Muscle of leg (tissue), 11 donors: ENCODE results near the gene PDLIM4. TPM values are rescaled to one million over a fixed set of nuclear protein-coding genes. Genes with fewer than 3 reads are reported as not detected.
A peak's percentile ranks its signal among the peaks of the same experiment; 100 is the strongest.

ENCODE experiments used
- DNase-seq: peaks from one replicate; pipeline ENCODE4 v3.0.0; 2013
- H3K27ac ChIP-seq: one replicate; pipeline ENCODE4 v1.5.1; 2013; ENCODE audit warnings: mild to moderate bottlenecking, low read length, control low read depth
- H3K27me3 ChIP-seq: one replicate; pipeline ENCODE4 v1.6.1; 2013; ENCODE audit warnings: low read length; ENCODE audit not compliant: control insufficient read depth, insufficient read depth
- H3K36me3 ChIP-seq: one replicate; pipeline ENCODE4 v1.6.1; 2013; ENCODE audit warnings: low read length; ENCODE audit not compliant: control insufficient read depth, insufficient read depth
- H3K4me1 ChIP-seq: one replicate; pipeline ENCODE4 v1.6.1; 2013; ENCODE audit warnings: low read length; ENCODE audit not compliant: control insufficient read depth, insufficient read depth
- H3K4me3 ChIP-seq: one replicate; pipeline ENCODE4 v1.5.1; 2013; ENCODE audit warnings: low read length, control low read depth
- H3K9me3 ChIP-seq: replicated peaks from 2 replicates; pipeline ENCODE4 v1.6.1; 2013; ENCODE audit warnings: low read depth, low read length; ENCODE audit not compliant: control insufficient read depth
- WGBS: methylation state at CpG from one replicate; pipeline ENCODE4 v1.1.5; 2013; ENCODE audit warnings: missing lambda C conversion rate; ENCODE audit not compliant: insufficient coverage; 5-methylcytosine and 5-hydroxymethylcytosine counted together
- polyA plus RNA-seq, 8 donors: library from polyadenylated mRNA; unstranded; fragments of 120-200 nt; gene quantifications; one replicate each; pipeline versions ENCODE4 v1.2.1 to v1.2.3, GENCODE V29; 2013; ENCODE audit warnings: inconsistent platforms in 1 of 8, low replicate concordance in 1 of 8; ENCODE audit not compliant: insufficient read length in 8 of 8, insufficient read depth in 1 of 8
- total RNA-seq: library from RNA; stranded (reverse); fragments of 120-200 nt; gene quantifications from one replicate; pipeline ENCODE4 v1.2.4, GENCODE V29; 2013

PDLIM4 gene
- total and polyA plus RNA-seq, 9 donors = 29.7 to 84.3 (median 60.9) TPM

DNA sequence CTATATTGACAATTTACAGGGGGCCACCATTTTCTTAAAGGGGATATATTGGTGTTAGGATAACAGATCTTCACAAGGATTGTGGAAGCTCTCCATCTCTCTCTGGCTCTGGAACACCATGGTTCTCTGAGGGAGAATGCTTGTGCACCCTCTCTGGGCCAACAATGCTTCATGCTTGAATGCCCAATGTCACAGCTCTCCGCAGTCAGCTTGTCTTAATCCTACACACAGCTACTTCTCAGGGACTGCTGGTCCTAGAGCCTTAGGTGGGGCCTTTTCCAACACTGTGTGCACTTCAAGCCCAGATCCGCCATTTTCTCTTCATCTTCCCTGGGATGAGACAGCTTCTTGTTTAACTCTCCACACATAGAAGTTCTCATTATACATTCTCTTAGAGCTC is 6.9 kb upstream of the PDLIM4 start:
- Histone ChIP-seq H3K9me3 (peaks cover 4% of the 10 kb centered on the region), H3K27ac (peak overlapping the region; percentile 83), H3K4me3 (no peak overlapping the region), H3K36me3 (no peaks in the 10 kb centered on the region), H3K4me1 (peaks cover 38% of the 10 kb centered on the region), H3K27me3 (no peaks in the 10 kb centered on the region)
- peak; percentile 45 for DNase-seq
- WGBS = 90% methylated on average over 2 of the region's 2 CpGs

DNA sequence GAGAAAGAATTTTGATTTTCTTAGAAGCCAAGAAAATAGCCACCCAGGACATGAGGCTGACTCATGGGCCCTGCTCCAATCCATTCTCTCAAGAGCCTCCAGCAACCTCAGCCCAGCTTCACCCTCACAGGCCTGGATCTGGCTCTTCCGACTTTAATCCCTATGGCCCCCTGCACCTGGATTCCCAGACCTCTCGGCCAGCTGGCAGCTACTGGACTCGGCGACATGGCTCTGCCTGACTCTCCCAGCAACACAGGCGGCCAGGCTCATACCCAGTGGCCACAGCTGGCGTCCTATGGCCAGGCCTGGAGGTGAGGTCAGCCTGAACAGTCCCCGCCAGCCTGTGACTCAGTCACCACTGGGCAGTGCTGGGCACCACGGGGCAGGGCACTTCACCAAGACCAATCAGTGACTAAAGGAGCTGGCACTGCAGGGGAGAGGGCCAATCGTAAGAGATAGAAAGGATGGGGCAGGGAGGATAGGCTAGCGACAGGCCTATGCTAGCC is 6.2 kb upstream of the PDLIM4 start:
- Histone ChIP-seq H3K4me3 (no peak overlapping the region), H3K27me3 (peaks cover 2% of the 10 kb centered on the region), H3K36me3 (no peaks in the 10 kb centered on the region), H3K27ac (peak overlapping the region; percentile 85), H3K4me1 (peaks cover 41% of the 10 kb centered on the region), H3K9me3 (peaks cover 2% of the 10 kb centered on the region)
- peak; percentile 81 for DNase-seq
- 58% methylated on average over 8 of the region's 10 CpGs for WGBS

DNA sequence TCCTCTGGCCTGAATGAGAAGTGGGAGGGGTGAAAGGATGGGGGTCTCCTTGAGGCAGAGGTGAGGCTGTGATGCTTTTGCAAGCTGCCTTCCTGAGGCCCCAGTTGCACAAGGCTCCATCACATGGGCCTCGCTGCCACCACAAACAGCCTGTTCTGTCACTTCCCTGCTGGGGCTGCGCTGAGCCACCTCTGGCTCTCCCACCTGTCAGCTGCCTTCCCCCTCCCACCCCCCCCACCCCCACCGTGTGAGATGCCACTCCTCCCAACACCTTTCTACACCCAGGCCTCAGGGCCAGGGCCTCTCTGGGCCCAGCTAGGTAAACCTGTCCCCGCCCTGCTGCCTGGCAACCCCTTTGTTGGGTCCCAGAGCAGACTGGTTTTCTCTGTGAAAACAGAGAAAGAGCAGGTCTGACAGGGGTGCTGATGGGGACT is 4.5 kb upstream of the PDLIM4 start:
- Histone ChIP-seq H3K27ac (no peak overlapping the region), H3K4me1 (peaks cover 54% of the 10 kb centered on the region), H3K27me3 (peaks cover 8% of the 10 kb centered on the region), H3K36me3 (no peaks in the 10 kb centered on the region), H3K4me3 (no peak overlapping the region), H3K9me3 (no peaks in the 10 kb centered on the region)
- DNase-seq = no peak
- 100% methylated on average over 1 of the region's 4 CpGs for WGBS

DNA sequence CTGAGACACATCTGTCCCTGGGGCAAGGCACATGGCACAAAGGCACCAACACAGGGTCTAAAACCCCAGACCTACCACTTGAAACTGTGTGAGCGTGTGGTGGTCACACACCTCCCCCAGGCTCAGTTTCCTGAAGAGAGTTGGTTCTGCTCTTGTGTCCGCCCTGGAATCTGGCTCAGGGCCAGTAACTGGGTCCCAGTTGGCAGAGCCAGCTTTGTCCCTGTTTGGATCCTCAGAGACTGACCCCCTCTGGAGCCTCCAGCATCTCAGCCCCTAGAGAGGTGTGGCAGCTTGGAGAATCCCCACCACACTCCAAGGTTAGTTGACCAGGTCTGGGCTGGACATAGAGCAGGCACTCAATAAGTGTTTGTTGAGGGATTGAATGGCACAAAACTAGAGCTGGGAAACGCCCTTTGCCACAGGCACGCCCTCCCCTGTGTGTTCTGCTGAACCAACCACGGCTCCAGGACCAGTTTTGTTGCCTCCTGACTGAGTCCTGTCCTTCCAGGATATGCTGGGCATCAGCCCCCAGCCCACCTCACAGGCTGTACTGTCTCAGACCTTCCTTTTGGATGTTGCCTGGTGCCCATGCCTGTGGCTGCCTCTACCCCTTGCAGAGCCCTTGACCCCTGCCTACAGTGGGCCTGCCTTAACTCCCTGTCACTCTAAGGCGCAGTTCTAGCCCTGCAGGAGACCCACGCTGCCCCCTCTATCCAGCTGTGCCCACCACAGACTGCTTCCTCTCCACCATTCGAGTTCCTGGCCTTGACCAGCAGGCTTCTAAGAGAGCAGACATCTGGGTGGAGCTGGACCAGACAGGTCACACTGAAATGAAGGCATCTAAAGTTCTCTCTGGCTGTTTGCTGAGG is 3.8 kb upstream of the PDLIM4 start:
- Histone ChIP-seq H3K27ac (peak overlapping the region; percentile 11), H3K9me3 (no peaks in the 10 kb centered on the region), H3K4me3 (no peak overlapping the region), H3K4me1 (peaks cover 61% of the 10 kb centered on the region), H3K27me3 (peaks cover 8% of the 10 kb centered on the region), H3K36me3 (no peaks in the 10 kb centered on the region)
- WGBS = 86% methylated on average over 7 of the region's 8 CpGs
- no peak for DNase-seq

DNA sequence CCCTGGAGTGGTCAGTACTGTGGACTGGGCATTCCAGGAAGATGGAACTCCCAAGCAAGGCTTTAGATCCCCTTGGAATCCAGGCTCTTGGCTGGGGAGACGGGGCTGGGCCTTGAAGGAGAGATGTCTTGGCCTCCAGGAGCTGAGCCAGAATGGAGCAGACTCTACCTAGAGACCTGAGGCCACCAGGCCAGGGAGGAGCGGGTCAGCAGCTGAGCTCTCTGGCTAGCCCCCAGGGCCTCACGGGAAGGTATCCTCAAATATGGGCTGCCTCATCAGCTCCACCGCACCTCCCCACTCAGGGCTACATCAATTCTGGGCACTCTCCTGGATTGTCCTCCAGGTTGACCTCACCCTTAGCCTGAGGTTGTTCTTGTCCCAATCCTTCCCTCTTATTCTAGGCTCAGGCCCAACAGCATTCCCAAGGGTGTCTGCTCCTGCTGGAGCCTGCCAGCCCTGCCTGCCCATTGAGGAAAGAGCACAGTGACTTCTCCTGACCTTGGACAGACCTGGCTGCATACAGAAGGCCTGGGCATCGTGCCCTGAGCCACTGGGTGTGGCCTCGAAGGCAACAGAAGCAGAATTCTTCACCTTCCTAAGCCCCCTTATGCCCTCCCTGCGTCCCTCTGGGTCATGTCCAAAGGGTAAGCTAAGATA is 3.0 kb upstream of the PDLIM4 start:
- no peaks in the 10 kb centered on the region for H3K36me3 ChIP-seq
- H3K4me3 ChIP-seq = no peak overlapping the region
- no peak for DNase-seq
- peaks cover 68% of the 10 kb centered on the region for H3K4me1 ChIP-seq
- H3K27ac ChIP-seq = no peak overlapping the region
- no peaks in the 10 kb centered on the region for H3K9me3 ChIP-seq
- peaks cover 8% of the 10 kb centered on the region for H3K27me3 ChIP-seq
- 96% methylated on average over 4 of the region's 7 CpGs for WGBS

DNA sequence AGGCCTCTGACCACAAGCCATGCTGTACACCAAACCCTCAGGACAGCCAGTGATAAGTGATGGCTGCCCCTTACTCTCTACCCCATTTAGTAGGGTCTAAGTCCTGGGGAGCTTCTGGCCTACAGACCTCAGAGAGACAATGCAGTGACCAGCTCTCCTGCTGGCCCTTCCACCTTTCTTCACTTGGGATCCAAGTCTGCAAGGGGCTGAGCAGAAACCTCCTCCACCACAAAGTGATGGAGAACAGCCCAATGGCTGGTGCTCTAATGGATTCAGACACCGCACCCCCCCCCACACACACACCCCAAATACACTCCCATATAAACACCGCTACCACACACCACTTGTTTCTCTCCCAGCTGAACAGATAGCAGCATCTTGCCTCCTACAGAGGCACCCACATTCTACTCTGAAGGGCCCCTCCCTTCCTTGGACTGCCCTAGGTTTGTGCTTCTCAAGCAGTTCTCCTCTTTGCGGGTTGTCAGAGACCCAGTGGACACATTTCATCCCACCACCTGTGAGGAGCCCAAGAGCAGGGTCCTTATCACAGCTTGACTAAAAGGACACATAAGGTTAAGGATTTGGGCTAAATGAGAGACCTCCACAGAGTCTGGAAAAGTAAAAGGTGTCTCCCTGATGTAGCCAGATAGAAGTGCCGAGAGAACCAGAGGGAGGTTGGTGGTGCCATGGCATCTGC is 1.3 kb upstream of the PDLIM4 start:
- WGBS = 100% methylated on average over 3 of the region's 4 CpGs
- H3K27me3 ChIP-seq = peaks cover 8% of the 10 kb centered on the region

DNA sequence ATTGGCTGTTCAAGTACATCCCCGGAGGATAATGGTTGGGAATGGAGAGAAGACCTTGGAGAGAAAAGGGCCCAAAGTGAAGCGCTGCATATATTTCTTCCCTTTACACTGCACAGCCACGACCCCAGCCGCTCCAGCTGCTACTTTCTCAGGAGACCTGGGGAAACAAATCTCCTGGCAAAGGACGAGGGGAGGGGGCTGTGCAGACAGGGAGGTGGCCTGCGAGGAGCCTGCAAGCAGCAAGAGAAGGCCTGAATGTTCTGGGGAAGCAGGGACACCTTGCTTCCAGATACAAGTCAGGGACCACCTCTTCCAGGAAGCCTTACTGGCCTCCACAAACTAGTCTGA is 739 bp upstream of the PDLIM4 start:
- H3K27me3 ChIP-seq = peaks cover 8% of the 10 kb centered on the region
- peaks cover 81% of the 10 kb centered on the region for H3K4me1 ChIP-seq
- H3K36me3 ChIP-seq = peaks cover 11% of the 10 kb centered on the region
- peak overlapping the region; percentile 47 for H3K27ac ChIP-seq
- no peaks in the 10 kb centered on the region for H3K9me3 ChIP-seq
- no peak for DNase-seq
- WGBS = 50% methylated on average over 1 of the region's 6 CpGs
- H3K4me3 ChIP-seq = no peak overlapping the region

More for the DNA sequence above, 1.3 kb upstream of the PDLIM4 start:
- no peak for DNase-seq
- peaks cover 7% of the 10 kb centered on the region for H3K36me3 ChIP-seq
- H3K4me1 ChIP-seq = peaks cover 79% of the 10 kb centered on the region
- no peaks in the 10 kb centered on the region for H3K9me3 ChIP-seq
- H3K4me3 ChIP-seq = no peak overlapping the region
- no peak overlapping the region for H3K27ac ChIP-seq

DNA sequence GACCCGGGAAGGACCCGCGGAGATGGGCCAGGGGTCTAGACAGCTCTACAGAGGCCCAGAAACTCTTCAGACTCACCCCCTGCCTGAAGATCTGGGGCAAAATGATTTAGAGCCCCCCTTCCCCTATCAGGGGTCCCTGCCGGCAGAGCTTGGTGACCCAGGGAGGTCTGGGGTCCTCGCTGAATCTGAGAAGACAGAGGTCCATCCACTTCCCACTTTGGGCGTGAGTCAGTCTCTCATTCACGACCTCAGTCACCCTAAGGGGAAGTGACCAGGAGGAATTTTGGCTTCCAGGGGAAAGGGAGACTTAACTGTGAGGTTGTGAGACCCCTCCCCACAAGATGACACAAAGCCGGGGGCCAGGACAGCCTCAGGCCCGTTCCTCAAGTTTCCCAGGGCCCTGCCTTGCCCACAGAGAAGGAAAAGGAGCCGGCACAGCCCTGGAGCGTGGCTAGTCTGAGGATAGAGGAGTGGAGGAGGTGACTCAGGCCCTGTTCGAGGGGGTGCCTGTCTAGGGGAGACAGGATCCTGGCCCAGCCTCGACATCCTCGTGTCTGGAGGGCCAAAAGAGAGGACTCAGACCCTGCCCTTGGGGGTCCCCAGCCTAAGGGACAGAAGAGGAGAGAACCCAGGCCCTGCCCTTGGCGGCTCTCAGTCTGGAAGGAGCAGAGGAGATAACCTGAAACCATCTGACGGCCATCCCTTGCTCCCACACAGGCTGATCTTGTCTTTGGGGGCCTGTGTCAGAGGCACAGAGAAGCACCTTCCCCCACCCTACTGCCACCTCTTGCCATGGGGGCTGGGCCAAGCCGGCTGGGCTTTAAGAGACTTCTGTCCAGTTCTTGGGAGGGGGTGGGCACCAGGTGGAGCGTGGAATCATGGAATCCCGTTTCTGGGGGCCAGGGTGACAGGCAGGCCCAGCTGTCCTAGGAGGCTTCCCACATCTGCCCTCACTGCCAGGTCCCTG is 889 bp downstream of the PDLIM4 start:
- peak; percentile 81 for DNase-seq
- Histone ChIP-seq H3K9me3 (no peaks in the 10 kb centered on the region), H3K4me1 (peaks cover 91% of the 10 kb centered on the region), H3K36me3 (peaks cover 21% of the 10 kb centered on the region), H3K4me3 (peak overlapping the region; percentile 88), H3K27me3 (peaks cover 8% of the 10 kb centered on the region), H3K27ac (peak overlapping the region; percentile 95)
- WGBS = 7% methylated on average over 9 of the region's 19 CpGs

DNA sequence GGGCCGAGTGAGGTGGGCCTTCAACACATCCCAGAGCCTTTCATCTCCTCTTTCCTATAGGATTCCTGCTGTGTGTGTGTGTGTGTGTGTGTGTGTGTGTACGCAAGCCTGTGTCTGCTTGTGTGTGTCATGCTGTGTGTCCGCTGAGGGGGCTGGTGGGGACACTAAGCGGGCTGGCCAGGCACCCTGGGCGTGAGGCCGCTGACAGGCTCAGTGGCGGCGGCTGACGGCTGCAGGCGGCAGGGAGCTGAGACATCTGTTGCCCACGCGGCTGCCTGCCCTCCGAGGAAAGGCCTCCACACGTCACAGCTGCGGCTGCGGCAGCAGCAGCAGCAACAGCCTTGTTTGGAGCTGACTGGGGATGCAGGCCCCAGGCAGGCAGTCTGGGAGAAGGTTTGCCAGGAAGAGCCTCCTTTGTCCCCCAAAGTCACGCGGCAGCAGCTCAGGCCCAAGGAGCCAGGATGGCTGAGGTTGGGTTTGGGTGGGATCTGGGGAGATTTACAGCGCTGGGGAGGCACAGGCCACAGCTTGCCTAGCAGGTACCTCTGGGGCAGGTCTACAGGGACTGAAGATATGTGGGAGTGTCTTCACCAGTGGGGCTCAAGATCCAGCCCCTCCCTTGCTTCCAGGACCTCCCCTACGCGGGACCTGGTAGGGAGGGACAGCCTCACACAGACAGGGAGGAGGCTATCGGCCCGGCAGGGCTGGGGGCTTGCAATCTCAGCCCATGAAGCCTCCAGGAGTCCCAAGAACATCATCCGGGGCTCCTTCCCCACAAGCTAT is 1.8 kb downstream of the PDLIM4 start:
- H3K36me3 ChIP-seq = peaks cover 27% of the 10 kb centered on the region
- H3K4me1 ChIP-seq = peaks cover 90% of the 10 kb centered on the region
- peaks cover 8% of the 10 kb centered on the region for H3K27me3 ChIP-seq
- no peaks in the 10 kb centered on the region for H3K9me3 ChIP-seq
- H3K4me3 ChIP-seq = peak overlapping the region; percentile 88
- peak; percentile 90 for DNase-seq
- H3K27ac ChIP-seq = peak overlapping the region; percentile 95
- 14% methylated on average over 20 of the region's 24 CpGs for WGBS
